ENCODE measurements around the gene DLG1.
"Not testable (repeated sequence)": the region's sequence is repeated elsewhere in the genome, so short reads cannot be mapped to it uniquely, and the experiment has no call there.

Gene DLG1

DNA sequence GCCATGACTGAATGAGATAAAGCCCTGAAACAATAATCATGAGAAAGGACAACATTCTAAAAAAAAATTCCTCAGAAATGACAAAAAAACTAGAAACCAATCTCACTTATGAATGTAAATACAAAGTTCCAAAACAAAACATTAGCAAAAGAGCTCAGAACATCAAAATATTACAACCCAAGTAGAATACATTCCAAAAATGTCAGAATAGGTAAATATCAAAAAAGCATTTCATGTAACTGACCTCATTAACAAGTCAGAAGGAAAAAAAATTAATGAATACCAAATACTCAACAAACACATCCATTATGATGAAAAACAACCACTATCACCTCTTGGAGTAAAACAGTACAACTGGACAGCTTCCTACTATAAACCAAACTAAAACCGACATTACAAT lies 93.1 kb downstream of the DLG1 start:
- DNase-seq, result no peak

DNA sequence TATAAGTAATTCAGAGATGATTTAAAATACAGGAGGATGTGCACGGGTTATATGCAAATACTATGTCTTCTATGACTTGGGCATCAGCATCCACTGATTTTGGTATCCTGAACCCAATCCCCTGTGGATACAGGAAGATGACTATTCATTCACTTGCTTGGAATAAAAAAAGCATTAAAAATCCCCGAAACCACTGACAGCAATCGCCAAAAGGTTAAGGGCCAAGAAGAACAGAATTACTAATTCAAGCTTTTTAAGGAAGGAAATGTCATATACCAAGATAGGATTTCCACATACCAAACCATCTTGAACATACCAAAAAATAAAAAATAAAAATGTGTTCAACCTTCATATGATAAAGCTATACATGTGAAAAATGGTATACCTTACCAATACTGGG lies 93.7 kb downstream of the DLG1 start:
- no peak for DNase-seq

DNA sequence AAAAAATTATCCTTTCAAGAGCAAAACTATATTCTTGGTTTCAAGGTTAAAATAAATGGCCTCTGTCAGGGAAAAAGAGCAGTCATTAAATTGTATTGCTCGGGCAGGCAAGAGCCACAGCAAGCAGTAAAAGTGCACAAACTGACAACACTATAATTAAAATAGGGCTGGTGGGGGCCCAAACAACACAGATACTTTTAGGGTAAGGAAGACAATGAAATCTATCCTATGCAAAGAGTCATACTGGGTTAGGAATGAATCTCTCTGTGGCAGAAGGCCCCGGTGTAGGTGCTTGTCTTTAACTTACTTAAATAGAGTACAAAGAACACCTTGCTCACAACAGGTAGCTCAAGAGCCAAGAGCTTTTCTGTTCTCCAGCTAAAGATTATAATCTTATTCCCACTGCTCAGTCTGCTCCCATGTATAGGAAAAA lies 94.7 kb downstream of the DLG1 start:
- no peak for DNase-seq

DNA sequence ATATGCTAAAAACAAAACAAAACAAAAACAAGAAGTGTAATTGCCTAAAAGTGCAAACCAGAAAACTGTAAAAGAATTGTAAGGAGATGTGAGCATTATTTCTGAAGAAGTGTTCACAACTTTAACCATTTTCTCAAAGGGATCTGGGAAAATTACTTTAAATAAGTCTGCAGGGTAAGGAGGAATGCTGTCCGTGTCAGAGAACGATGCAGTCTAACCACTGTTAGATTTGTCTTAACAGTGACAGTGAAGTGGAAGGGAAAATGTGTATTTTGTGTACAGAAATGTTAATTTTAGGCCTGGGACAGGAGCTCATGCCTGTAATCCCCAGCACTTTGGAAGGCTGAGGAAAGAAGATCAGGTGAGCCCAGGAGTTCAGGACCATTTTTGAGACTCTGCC lies 95.7 kb downstream of the DLG1 start:
- DNase-seq, result no peak

DNA sequence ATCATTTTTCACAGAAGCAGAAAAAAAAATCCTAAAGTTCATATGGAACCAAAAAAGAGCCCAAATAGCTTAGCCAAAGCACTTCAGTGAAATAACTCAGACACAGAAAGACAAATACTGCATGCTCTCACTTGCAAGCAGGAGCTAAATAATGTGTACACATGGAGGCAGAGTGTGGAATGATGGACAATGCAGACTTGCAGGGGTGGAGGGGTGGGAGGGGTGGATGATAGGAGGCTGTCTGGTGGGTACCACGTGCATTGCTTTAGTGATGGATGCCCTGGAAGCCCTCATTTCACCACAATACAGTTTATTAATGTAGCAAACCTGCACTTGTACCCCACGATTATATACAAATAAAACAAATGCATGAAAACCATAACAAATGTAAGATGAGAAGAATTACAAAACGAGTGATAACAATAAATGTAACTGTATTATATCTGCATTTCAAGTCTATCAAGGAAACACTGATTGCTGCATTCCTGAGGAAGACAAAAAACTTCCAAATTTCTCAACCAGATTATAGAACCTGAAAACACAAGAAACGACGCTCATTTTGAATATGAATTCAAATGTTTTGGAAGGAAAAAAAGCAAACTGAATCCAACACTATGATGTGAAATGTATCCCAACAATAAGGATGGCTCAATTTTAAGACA lies 96.5 kb downstream of the DLG1 start:
- DNase-seq, result no peak

DNA sequence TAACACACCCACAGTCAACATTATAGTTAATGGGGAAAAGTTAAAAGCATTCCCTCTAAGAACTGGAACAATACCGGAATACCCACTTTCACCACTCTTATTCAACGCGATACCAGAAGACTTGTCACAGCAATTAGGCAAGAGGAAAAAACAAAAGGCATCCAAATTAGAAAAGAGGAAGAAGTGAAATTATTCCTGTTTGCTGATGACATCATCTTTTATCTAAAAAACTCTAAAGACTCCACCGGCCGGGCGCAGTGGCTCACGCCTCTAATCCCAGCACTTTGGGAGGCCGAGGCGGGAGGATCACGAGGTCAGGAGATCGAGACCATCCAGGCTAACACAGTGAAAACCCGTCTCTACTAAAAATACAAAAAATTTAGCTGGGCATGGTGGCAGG lies 97.6 kb downstream of the DLG1 start:
- DNase-seq, result not testable (repeated sequence)

DNA sequence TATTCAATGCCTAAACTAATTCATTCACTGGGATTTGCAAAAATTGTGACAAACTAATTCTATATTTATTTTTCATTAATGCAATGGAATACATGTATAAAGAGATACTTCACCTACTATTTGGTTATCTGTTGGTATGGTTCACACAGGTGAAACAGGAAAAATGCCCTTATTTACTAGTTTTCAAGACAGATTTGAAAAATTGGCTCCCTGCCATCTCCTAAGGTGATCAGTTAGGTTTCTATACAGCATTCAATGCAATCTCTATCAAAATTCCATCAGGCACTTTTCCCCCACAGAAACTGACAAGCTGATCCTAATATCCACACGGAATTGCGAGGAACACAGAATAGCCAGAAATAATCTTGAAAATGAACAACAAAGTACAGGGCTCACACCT lies 101.1 kb downstream of the DLG1 start:
- no peak for DNase-seq

DNA sequence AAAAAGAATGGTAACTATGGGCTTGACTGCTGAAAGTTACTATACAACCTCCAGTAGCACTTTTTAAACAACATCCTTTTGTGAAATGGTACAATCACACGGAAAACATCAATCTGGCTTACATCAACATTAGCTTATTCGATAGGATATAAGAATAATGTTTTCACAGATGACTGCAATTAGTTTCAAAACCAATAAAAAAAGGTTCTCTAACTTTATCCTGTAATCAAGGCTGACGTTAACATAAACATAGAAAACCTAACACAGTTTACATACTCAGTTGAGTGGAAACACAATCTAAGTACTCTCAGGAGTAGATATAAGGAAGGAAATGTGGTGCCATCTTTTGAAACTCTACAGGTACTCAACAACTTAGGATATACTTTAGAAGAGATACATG lies 102.2 kb downstream of the DLG1 start:
- DNase-seq, result no peak

DNA sequence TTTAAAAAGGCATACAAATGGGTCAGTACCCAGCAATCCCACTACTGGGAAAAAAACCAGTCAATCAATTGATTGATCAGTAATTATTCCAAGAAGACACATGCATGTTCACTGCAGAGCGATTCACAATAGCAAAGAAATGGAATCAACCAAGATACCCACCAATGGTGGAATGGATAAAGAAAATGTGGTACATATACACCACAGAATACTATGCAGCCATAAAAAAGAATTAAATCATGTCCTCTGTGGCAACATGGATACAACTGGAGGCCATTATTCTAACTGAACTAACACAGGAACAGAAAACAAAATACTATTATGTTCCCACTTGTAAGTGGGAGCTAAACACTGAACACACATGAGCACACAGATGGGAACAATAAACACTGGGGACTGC lies 103.1 kb downstream of the DLG1 start:
- no peak for DNase-seq

DNA sequence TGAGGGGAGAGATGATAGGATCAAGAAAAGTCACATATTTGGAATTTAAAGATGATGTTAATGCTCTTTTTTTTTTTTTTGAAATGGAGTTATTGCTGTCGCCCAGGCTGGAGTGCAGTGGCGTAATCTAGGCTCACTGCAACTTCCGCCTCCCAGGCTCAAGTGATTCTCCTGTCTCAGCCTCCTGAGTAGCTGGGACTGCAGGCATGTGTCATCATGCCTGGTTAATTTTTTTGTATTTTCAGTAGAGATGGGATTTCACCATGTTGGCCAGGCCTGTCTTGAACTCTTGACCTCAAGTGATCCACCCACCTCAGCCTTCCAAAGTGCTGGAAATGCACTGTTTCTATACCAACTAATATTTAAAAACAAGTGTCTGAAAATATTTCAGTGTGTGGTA lies 104.7 kb downstream of the DLG1 start:
- not testable (repeated sequence) for DNase-seq

DNA sequence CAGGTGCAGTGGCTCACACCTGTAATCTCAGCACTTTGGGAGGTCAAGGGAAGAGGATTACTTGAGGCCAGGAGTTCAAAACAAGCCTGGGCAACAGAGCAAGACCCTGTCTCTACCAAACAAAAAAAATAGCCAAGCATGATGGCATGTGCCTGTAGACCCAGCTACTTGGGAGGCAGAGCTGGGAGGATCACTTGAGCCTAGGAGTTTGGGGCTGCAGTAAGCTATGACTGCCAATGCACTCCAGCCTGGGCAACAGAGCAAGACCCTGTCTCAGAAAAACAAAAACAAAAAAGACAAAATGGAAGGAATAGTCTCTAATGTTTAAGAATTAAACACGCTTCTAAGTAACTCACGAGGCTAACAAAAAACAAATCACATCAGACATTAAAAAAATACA lies 106.5 kb downstream of the DLG1 start:
- no peak for DNase-seq

DNA sequence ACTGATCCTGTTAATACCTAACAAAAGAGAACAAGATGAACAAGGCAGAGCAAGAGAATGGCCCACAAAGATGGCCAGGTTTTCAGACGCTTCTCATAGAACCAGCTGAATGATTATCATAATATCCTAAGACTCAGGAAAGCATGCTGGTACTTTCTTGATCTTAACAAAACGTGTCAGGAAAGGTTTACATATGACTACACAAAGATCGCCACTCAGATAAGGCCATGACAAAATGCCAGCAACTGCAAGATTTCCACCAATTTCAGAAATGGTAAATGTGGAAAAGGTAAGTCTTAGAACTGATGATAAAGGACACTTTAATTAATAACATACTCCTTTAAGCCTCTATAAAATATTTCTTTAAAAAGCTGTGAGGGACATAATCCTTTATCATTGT lies 108.8 kb downstream of the DLG1 start:
- no peak for DNase-seq

DNA sequence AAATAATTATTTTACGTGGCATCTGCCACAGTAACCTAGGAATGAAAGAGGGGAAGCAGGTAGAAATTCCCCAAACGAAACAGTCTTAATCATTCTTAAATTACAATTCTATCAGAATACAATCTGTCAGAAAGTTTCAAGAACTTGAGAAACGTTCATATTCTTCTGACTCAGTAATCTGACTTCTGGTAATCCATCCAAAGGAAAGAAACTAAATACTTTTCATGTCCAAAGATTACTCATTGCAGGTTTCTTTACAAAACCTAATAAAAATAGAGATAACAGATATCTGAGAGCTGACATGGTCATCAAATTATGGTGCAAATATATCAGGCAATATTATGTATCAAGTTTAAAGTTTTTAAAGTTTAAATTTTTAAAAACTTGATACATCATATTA lies 109.4 kb downstream of the DLG1 start:
- no peak for DNase-seq

DNA sequence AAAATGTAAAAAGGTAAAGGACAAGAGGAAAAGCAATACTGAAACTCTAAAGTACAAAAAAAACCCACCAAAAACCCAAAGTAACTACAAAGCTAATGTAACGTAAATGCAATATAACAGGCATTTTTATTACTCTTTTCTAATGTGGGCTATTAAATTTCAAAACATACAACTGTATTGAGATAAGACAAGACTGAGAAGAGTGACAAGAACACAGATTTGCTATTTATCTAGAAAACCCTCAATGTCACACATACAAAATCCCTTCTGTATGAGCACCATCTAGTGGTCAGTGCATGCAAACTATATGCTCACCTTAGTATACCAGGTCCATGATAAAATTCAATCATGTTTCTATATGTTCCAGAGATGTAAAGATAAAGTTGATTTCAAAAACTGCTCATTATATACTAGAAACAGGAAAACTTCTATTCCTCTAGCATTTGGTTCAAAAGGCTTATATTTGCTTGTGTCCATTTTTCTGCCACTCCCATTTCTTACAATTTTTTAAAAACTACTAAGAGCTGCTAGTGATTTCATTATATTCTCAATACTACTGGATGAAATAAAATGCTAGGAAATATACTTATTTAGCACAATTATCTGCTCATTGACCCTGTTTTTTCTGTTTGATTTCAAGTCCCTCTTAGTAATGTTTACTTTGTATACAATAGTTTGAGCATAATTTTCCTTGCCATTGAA lies 111.4 kb downstream of the DLG1 start:
- peak; percentile 83 for DNase-seq

DNA sequence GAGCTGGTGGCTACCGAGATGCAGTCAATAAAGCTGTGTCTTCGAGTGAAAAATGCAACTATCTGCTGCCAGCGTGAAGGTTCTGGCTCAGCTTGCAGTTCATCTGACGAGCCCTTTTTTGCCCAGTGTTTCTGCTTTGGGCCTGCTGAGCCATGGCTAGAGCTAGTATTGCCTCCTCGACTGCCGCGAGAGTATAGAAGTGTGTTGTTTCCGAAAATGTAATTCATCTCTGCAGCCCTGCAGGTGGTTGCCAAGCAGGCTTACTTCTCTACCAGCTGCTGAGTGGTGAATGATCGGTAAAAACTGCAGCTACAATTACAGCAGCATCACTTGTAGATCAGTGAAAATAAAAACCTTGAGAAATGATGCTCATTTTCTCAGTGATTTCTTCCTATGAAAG lies 114.8 kb downstream of the DLG1 start:
- DNase-seq, result peak; percentile 65

DNA sequence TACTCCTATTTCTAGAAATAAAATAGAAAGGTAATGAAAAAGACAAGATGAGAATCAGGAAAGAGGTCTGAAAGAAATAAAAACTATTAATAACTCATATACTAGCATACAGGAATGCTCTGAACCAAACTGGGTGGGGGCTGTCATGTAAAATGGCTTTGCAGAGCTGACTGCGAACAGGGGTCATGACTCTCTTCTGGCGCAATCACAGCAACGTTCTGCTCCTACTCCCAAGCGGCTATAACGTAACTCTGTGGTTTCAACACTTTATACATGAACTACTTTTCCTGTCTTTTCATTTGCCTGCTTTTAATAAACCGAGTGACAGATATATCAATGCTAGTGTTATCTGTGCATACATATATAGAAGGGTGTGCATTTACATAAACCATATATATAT lies 116.7 kb downstream of the DLG1 start:
- DNase-seq, result no peak

DNA sequence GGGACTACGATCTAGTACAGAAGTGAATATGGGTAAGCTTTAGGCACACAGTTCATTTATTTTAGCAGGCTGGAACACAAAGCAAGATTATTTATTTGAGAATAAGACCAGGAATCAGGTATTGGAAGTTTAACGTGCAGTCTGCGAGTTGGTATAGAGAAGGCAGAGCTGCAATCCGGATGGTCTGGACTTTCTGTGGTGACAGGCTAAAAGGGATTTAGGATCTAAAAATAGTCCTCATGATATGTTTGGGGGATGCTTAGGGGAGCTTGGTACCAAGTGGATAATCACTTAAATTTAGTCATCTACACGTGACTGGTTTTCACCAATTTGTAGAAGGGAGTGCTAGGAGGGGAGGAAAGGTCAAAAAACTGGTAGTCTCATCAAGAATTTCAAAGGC lies 119.4 kb downstream of the DLG1 start:
- DNase-seq, result no peak

DNA sequence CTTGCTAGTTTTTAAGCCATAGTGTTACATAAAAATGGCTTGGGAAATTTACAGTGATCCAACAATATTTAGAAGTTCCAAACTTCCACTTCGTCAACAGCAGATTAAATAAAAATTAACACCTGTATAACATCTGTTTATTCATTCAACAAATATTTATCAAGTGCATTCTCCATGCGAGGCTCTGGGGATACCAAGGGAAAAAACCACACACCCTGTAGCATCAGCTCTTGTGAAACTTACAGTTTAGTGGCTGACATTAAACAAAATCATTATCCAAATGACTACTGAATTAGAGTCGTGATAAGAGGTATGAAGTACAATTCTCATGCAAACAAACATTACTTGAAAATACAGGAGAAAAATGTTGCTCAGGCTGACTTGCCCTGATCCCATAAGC lies 122.9 kb downstream of the DLG1 start:
- no peak for DNase-seq

DNA sequence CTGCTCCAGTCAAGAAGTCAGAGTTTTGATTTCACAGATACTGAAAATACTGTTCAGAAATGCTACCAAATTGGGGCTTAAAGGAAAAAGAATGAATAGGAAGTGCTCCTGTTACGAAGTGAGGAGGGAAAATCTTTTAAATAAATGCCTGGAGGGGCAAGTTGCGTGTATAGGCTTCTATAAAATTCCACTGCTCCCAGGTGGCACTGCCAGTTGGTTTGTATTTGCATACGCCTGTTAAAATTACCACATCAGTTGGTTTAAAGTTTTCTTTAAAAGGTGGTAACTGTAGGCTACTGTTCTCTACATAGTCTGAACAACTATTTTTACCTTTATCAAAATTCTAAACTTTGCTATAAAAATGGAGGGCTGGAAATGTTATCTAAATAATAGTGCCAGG lies 123.5 kb downstream of the DLG1 start:
- DNase-seq, result no peak

DNA sequence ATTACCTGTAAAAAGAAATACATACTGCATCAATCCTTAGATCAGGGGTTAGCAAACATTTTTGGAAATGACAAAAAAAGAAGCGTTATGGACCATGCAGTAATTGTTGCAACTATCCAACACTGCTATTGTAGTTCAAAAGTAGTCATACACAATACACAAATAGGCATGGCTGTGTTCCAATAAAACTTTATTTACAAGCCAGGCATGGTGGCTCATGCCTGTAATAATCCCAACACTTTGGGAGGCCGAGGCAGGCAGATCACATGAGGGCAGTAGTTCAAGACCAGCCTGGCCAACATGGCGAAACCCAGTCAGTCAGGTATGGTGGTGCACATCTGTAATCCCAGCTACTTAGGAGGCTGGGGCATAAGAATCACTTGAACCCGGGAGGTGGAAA lies 124.8 kb downstream of the DLG1 start:
- DNase-seq, result no peak

DNA sequence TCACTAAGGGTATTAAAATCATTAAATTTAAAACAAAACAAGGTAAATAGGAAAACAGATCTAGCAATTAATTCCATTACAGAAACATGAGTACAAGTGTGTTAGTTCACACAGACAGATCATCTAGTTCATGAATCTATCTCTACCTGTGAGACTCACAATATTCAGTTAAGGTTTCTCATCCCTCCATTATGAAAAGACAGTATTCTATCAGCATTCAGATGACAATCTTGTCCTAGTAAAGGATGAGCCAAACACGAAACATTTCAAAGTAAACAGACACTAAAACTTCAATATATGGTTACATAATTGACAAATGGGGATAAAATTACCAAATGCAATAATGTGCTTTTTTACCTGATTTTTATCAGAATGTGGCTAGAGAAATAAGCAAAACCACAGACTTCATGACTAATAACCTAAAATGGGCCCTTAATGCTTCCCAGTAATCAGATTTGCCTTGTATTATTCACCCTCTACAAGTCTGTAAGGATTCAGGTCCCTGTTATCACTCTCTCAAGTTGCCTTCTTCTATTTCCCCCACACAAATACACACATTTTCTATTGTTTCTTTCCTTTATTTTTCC lies 126.8 kb downstream of the DLG1 start:
- DNase-seq, result no peak

DNA sequence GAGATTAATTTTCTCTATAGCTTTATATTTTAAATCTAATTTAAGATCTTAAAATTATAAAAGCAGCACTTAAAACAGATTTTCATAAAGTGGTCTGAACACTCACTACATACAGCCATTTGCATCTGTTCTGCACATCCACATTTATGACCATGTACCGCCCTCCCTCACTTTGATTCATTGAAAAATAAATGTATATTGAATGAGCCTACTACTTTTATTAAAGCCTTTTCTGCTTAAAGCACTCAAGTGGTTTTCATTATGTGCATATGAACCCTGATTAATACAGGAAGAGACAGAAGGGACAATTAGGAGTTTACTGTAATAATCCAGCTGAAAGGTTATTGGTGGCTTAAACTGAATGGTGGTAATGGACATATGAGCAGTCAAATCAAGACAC lies 129.4 kb downstream of the DLG1 start:
- no peak for DNase-seq

DNA sequence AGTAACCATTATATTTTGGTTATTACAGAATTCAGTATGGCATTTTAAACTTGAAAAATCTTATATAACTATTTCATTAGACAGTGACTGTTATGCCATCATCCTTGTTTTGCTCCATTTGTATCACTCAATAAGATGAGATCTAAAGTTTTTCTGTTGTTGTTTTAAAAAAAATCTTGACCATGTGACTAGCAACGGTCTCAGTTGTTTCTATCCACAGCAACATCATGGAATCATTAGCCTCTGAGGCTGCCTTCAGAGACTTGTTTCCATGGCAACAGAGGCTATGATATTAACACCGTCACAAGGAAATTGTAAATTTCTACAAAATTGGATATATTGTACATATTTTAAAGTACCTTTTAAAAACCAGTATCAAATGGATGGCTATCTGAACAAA lies 129.8 kb downstream of the DLG1 start:
- DNase-seq, result no peak

DNA sequence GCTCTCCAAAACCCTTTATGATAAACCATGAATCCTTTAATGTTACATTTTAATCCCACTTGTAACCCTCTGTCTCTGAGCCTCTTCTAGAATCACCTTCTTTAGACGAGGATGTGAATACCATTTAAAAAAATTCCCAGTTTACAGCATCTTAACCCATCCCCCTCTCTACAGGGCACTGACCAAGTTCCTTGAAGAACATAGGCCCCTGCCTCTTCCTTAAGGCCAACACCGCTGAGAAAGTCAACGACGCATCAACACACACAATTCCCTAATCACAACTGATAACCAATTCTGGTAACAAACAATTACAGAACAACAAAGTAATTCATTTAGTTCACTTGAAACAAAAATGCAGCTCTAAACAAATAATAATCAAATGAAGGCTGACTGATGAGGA lies 130.3 kb downstream of the DLG1 start:
- DNase-seq, result no peak

DNA sequence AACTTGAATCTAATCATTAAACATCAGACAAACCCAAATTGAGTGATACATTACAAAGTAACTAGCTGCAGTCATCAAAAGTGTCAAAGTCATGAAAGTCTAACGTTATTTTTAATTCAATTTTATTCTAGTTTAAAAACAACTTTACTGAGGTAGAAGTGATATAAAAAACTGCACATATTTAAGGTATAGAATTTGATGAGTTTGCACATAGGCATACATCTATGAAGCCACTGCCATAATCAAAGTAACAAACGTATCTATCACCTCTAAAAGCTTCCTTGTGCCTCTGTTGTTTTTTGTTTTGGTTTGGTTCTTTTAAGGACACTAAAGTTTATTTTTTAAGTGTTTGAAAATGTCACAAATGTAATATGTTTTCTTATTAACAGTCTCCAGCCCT lies 130.9 kb downstream of the DLG1 start:
- no peak for DNase-seq

Data from NCI-H1105 treated with DMSO at 0.1 percent for 48 hours (cell line).